K562 (cell line): ENCODE data around the gene NCAPG2. TPM values are rescaled to one million over a fixed set of nuclear protein-coding genes. Genes with fewer than 3 reads are reported as not detected.
"Not testable (repeated sequence)": the region's sequence is repeated elsewhere in the genome, so short reads cannot be mapped to it uniquely, and the experiment has no call there.

Experiments used
- ATF2 ChIP-seq: sonication (generic); formaldehyde crosslinking; IDR thresholded peaks from 2 replicates; pipeline ENCODE4 v1.8.1; 2022; ENCODE audit warnings: missing genetic modification reagents
- BRCA1 ChIP-seq, 2 experiments: fragments of 450-650 bp in 1 of 2; sonication (generic) in 1 of 2; formaldehyde crosslinking in 1 of 2; IDR thresholded peaks; 2 replicates each; pipeline versions ENCODE4 v1.5.0 to v1.6.1; 2017 to 2020; ENCODE audit warnings: mild to moderate bottlenecking in 1 of 2, missing genetic modification reagents in 1 of 2
- CHD1 ChIP-seq: fragments of 200-600 bp; sonication (generic); IDR thresholded peaks from one replicate; pipeline ENCODE4 v1.6.1; 2012; ENCODE audit warnings: mild to moderate bottlenecking, moderate library complexity, low read length, inconsistent platforms
- FOXP1 ChIP-seq: sonication (generic); formaldehyde crosslinking; IDR thresholded peaks from 2 replicates; pipeline ENCODE4 v1.8.0; 2022; ENCODE audit warnings: mild to moderate bottlenecking, missing genetic modification reagents
- GTF2E2 ChIP-seq: fragments of 200-800 bp; sonication (Bioruptor generic); IDR thresholded peaks from 2 replicates; pipeline ENCODE4 v1.6.1; 2016; ENCODE audit warnings: missing genetic modification characterization, missing compliant biosample characterization
- HMGXB4 ChIP-seq: sonication (generic); formaldehyde crosslinking; IDR thresholded peaks from 2 replicates; pipeline ENCODE4 v1.8.1; 2023; ENCODE audit warnings: mild to moderate bottlenecking, missing genetic modification reagents
- HNRNPL ChIP-seq: fragments of 200-400 bp; formaldehyde crosslinking; IDR thresholded peaks from 2 replicates; pipeline ENCODE4 v1.6.1; 2017; ENCODE audit warnings: low read depth, mild to moderate bottlenecking, low read length
- MED1 ChIP-seq: sonication (generic); formaldehyde crosslinking; IDR thresholded peaks from 2 replicates; pipeline ENCODE4 v1.8.1; 2023; ENCODE audit warnings: missing genetic modification reagents, borderline replicate concordance
- NFRKB ChIP-seq: fragments of 450-650 bp; IDR thresholded peaks from 2 replicates; pipeline ENCODE4 v1.6.1; 2016; ENCODE audit warnings: low read depth
- NR1H2 ChIP-seq: sonication (generic); formaldehyde crosslinking; IDR thresholded peaks from 2 replicates; pipeline ENCODE4 v1.4.0; 2020; ENCODE audit warnings: mild to moderate bottlenecking, missing genetic modification reagents
- SIX5 ChIP-seq, 2 experiments: IDR thresholded peaks; 2 replicates each; pipeline ENCODE4 v1.6.1; 2011; ENCODE audit warnings: low read length in 2 of 2, borderline replicate concordance in 1 of 2, low read depth in 1 of 2, mild to moderate bottlenecking in 1 of 2, moderate library complexity in 1 of 2; ENCODE audit not compliant: insufficient read depth in 1 of 2
- SREBF2 ChIP-seq: sonication (generic); formaldehyde crosslinking; IDR thresholded peaks from 2 replicates; pipeline ENCODE4 v1.4.0; 2020; ENCODE audit warnings: mild to moderate bottlenecking, missing genetic modification reagents
- TCF3 ChIP-seq: sonication (generic); formaldehyde crosslinking; IDR thresholded peaks from 2 replicates; pipeline ENCODE4 v1.4.0; 2020; ENCODE audit warnings: mild to moderate bottlenecking, missing genetic modification reagents
- TFAP4 ChIP-seq: sonication (generic); formaldehyde crosslinking; IDR thresholded peaks from 2 replicates; pipeline ENCODE4 v1.8.0; 2022; ENCODE audit warnings: missing genetic modification reagents, mild to moderate bottlenecking, moderate library complexity, borderline replicate concordance
- USF1 ChIP-seq: sonication (generic); formaldehyde crosslinking; IDR thresholded peaks from 2 replicates; pipeline ENCODE4 v1.9.0; 2022; ENCODE audit warnings: mild to moderate bottlenecking, missing genetic modification reagents
- XRCC5 ChIP-seq: fragments of 200-400 bp; formaldehyde crosslinking; IDR thresholded peaks from 2 replicates; pipeline ENCODE4 v1.6.1; 2017; ENCODE audit warnings: low read depth, mild to moderate bottlenecking, low read length
- ZNF511 ChIP-seq: sonication (generic); formaldehyde crosslinking; IDR thresholded peaks from 2 replicates; pipeline ENCODE4 v1.8.0; 2022; ENCODE audit warnings: mild to moderate bottlenecking, missing genetic modification reagents
- ZNF695 ChIP-seq: fragments of 450-650 bp; formaldehyde crosslinking; IDR thresholded peaks from 2 replicates; pipeline ENCODE4 v1.4.0; 2020; ENCODE audit warnings: mild to moderate bottlenecking, moderate library complexity
- ZZZ3 ChIP-seq: fragments of 450-650 bp; IDR thresholded peaks from 2 replicates; pipeline ENCODE4 v1.6.1; 2016; ENCODE audit warnings: antibody characterized with exemption, mild to moderate bottlenecking, moderate library complexity
- polyA plus RNA-seq, 8 experiments: library from polyadenylated mRNA; depleted of rRNA in 4 of 8; stranded (reverse) in 5 of 8; unstranded in 3 of 8; fragments of >200 nt; fragmentation: Nextera tagmentation in 2 of 8; fragmentation: Illumina TruSeq in 1 of 8; extraction: Ambion mirVana in 2 of 8; extraction: Trizol in 1 of 8; gene quantifications; 2 replicates each; pipeline versions ENCODE4 v1.2.1 to v1.2.3, GENCODE V29; 2011 to 2014; ENCODE audit warnings: inconsistent platforms in 1 of 8, missing spikeins in 1 of 8
- total RNA-seq, 7 experiments: library from RNA; depleted of rRNA in 6 of 7; stranded (reverse); fragments of >200 nt in 6 of 7; fragmentation: Illumina TruSeq in 2 of 7; extraction: Trizol in 2 of 7; gene quantifications; 2 replicates each; pipeline versions ENCODE4 v1.2.1 to v1.2.3, GENCODE V29; 2011 to 2021; ENCODE audit warnings: low replicate concordance in 1 of 7

Gene NCAPG2
- total and polyA plus RNA-seq, 9 of the 15 experiments (the other 6 are each of a cell fraction or from before 2014, with no cell fraction given): 21.5 to 127 (median 86.1) TPM

GRCh38 chr7:158703679-158704523 is 703 bp downstream of the NCAPG2 start (continued):
- 0 out of 2 replicates have a peak, but pooled peaks have one; percentile 83 for TF ChIP-seq SREBF2 (CRISPR knock-in tag)
- TF ChIP-seq ZNF695: 0 out of 2 replicates have a peak, but pooled peaks have one; percentile 44
- peak; percentile 71; the same call in 1 of the 2 replicates for TF ChIP-seq ZNF511
- 0 out of 2 replicates have a peak, but pooled peaks have one; percentile 38 for TF ChIP-seq ZZZ3
- TF ChIP-seq MED1 (CRISPR knock-in tag): 0 out of 2 replicates have a peak, but pooled peaks have one; percentile 85
- TF ChIP-seq GTF2E2: peak; percentile 39; the same call in 1 of the 2 replicates
- TF ChIP-seq HNRNPL: peak; percentile 87
- peak; percentile 16; the same call in 1 of the 2 replicates for TF ChIP-seq ATF2
- TF ChIP-seq SIX5 (IDR thresholded peaks at IDR 0.05; ENCODE audit: borderline replicate concordance in 1 of 2, insufficient read depth in 1 of 2, low read depth in 1 of 2, low read length in 2 of 2): 0 out of 4 replicates have a peak, but pooled peaks of 1 of the 2 experiments have one; percentile 7
- TF ChIP-seq HMGXB4 (CRISPR knock-in tag): 0 out of 2 replicates have a peak, but pooled peaks have one; percentile 34
- TF ChIP-seq CHD1: peak; percentile 72
- peak; percentile 53; the same call in 1 of the 2 replicates for TF ChIP-seq FOXP1
- TF ChIP-seq BRCA1 (IDR thresholded peaks at IDR 0.05): not testable (repeated sequence)
- peak; percentile 78; the same call in 1 of the 2 replicates for TF ChIP-seq BRCA1 (CRISPR knock-in tag; IDR thresholded peaks at IDR 0.05)
- peak; percentile 31; the same call in 1 of the 2 replicates for TF ChIP-seq TFAP4 (CRISPR knock-in tag)
- TF ChIP-seq USF1 (CRISPR knock-in tag): peak; percentile 38; the same call in 1 of the 2 replicates
- TF ChIP-seq NR1H2: 0 out of 2 replicates have a peak, but pooled peaks have one; percentile 4
- TF ChIP-seq TCF3 (CRISPR knock-in tag): 0 out of 2 replicates have a peak, but pooled peaks have one; percentile 2
- TF ChIP-seq NFRKB: peak; percentile 41; the same call in 1 of the 2 replicates
- TF ChIP-seq XRCC5: 0 out of 2 replicates have a peak, but pooled peaks have one; percentile 26
